Fibroblast of the aortic adventitia (primary cell): Measurements from ENCODE around the gene M1AP. TPM values are rescaled to one million over a fixed set of nuclear protein-coding genes. Genes with fewer than 3 reads are reported as not detected.
A peak's percentile ranks its signal among the peaks of the same experiment; 100 is the strongest.
"Not testable (repeated sequence)": the region's sequence is repeated elsewhere in the genome, so short reads cannot be mapped to it uniquely, and the experiment has no call there.

Source experiments
- DNase-seq: peaks from one replicate; pipeline ENCODE4 v3.0.0-alpha.2; 2010; ENCODE audit warnings: low read depth
- H3K4me3 ChIP-seq: 2 replicates; pipeline ENCODE4 v1.5.1; 2011; ENCODE audit warnings: low read depth, mild to moderate bottlenecking, control low read depth, low read length, moderate library complexity
- CTCF ChIP-seq: IDR thresholded peaks from 2 replicates; pipeline ENCODE4 v1.5.1; 2011; ENCODE audit warnings: mild to moderate bottlenecking, low read length, control low read depth, inconsistent platforms; ENCODE audit not compliant: insufficient read depth
- total RNA-seq: library from RNA; depleted of rRNA; stranded (reverse); fragments of >200 nt; gene quantifications from 2 replicates; pipeline ENCODE4 v1.2.3, GENCODE V29; 2012; ENCODE audit warnings: low replicate concordance

Gene M1AP
- total RNA-seq, 1 donor = not detected

GRCh38 chr2:74564222-74564621 lies 83.9 kb downstream of the M1AP start:
- no peak overlapping the region for H3K4me3 ChIP-seq
- no peak for TF ChIP-seq CTCF
- peak; percentile 83 for DNase-seq

GRCh38 chr2:74562126-74562775 lies 85.9 kb downstream of the M1AP start:
- no peak overlapping the region for H3K4me3 ChIP-seq
- no peak for DNase-seq
- TF ChIP-seq CTCF = no peak

- not testable (repeated sequence) for H3K4me3 ChIP-seq, DNase-seq
These were observed 87.1 kb downstream of the M1AP start for GRCh38 chr2:74561022-74561421.

- no peak overlapping the region for H3K4me3 ChIP-seq
- DNase-seq = no peak
- no peak for TF ChIP-seq CTCF
These were observed 87.5 kb downstream of the M1AP start for GRCh38 chr2:74560591-74560990.

GRCh38 chr2:74559912-74560311 lies 88.2 kb downstream of the M1AP start:
- no peak overlapping the region for H3K4me3 ChIP-seq
- DNase-seq = no peak
- TF ChIP-seq CTCF = no peak

GRCh38 chr2:74558284-74559230 lies 89.6 kb downstream of the M1AP start:
- no peak for DNase-seq
- no peak overlapping the region for H3K4me3 ChIP-seq
- TF ChIP-seq CTCF = no peak

GRCh38 chr2:74556831-74557370 lies 91.2 kb downstream of the M1AP start:
- H3K4me3 ChIP-seq = no peak overlapping the region
- no peak for TF ChIP-seq CTCF

More at GRCh38 chr2:74556831-74557370, 91.2 kb downstream of the M1AP start:
- no peak for DNase-seq
